ENCODE data around the gene GOLPH3.
"Not testable (repeated sequence)": the region's sequence is repeated elsewhere in the genome, so short reads cannot be mapped to it uniquely, and the experiment has no call there.

The GOLPH3 gene
- total RNA-seq, result 62.4 to 92.6 (median 69.6) reads per million in 4 donors

DNA sequence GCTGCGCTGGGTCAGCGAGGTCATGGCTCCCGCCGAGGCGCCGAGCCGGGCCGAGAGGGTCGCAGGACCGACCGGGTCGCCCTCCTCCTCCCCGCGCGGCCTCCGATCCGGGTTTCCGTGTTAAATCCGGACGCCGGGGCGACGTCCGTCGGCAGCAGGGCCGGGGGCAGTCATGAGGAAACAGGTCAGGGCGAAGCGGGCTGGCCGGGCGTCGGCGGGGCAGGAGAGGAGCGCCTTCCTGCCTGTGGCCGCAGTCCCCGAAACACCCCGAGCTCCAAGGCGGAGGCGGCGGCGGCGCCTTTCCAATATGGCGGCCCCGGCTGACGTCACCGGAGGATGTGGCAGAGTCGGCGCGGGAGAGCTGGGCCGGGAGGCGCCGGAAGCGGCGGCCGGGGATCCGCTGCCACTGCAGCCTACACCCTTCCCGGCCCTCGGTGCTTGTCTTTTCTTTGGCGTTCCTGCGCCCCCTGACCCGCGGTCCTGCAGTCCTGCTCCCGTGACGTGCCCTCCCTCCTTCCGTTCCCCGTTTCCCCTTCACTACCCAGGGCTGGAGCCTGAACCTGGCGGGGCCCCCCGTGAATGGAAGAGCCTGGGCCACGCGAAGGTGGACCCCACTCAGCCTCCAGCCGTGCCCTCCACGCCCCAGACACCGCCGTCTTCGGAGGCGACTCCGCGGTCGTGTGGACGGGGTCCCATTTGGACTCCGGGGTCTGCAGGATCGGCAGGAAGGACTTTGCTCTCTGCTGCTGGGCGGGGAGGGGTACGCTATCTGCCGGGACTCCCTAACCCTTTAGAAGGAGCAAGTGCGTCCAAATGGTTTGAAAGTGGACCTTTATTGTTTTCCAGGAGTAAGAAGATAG, at the start of gene GOLPH3:
GOLPH3 (minus strand) TSS at position 309 of the 860 bp plus-strand sequence; CDS start at position 24, 285 bp downstream.
- peak; percentile 78 to 94 (median 86) for DNase-seq

DNA sequence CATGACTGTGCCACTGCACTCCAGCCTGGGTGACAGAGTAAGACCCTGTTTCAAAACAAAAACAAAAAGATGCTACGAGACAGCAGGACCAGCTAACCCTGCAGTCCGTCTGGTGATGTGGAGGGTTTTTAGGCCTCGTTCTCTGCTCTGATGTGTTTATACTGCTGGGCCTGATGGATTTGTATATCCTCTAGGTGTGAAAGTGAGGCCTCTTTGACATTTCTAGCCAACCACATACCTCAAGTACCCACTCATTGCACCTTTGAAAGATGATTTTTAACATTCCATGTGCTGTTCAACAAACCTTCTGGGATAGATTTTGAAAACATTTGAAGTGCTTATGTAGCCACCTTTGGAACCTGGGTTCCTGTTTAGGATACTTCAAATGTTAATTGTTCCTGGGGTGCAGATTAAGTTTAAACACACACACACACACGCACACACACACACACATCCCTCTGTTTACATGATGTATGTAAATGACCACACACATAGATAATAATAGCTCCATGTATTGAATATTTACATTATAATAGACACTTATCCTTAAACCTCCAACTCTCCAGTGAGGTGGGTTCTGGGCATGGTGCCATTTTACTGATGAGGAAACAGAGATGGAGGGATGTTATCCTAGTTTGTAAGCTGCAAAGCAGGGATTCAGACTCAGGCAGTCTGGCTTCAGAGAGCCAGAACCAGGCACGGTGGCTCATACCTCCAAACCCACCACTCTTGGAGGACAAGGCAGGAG, 48.8 kb upstream of the GOLPH3 start:
- DNase-seq, result no peak

DNA sequence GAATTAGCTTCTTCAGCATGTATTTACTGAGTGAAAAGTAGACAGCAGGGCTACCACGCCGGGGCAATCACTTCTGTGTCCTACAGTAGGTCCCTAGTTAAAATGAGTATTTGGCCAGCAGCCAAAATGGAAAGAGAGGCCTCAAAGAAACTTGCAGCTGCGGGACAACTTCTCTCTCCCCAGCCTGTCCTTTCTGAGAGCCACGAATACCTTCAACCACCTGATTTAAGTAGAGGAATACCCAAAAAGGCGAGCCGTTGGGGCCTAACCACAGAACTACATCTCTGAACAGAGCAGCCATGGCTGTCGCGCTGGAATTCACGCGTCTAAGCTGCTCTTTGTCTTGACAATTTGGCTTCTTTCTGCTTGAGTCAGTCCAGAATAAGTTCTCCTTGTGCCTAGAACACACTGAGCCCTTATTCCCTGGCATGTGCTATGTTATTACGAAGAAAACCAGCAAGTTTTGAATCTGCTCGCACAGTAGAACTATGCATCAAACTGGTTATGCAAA, 43.8 kb upstream of the GOLPH3 start:
- no peak for DNase-seq

DNA sequence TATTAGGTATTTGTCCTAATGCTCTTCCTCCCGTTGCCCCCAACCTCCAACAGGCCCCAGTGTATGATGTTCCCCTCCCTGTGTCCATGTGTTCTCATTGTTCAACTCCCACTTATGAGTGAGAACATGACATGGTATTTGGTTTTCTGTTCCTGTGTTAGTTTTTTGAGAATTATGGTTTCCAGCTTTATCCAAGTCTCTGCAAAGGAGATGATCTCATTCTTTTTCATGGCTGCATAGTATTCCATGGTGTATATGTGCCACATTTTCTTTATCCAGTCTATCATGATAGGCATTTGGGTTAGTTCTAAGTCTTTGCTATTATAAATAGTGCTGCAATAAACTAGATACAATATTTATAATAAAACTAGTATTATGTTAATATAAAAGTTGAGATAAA, 40.2 kb upstream of the GOLPH3 start:
- not testable (repeated sequence) for DNase-seq

DNA sequence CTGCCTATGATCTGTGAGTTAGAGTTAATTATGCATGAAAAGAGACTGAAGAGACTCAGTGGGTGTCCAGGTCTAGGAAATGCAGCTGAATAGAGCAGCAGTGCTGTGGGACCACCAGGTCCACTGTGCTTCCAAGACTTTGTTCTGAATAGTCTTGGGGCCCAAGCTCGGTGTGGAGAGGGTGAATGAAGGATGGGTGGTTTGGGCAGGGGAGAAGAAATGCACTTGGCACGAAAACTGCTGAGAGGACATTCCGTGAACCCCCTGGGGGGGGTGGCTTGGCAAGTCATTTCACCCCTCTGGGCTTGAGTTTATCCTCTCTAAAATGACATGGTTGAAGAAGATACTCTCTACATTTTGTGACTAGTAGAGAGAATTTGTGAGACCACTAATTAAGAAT, 36.0 kb upstream of the GOLPH3 start:
- DNase-seq, result no peak

DNA sequence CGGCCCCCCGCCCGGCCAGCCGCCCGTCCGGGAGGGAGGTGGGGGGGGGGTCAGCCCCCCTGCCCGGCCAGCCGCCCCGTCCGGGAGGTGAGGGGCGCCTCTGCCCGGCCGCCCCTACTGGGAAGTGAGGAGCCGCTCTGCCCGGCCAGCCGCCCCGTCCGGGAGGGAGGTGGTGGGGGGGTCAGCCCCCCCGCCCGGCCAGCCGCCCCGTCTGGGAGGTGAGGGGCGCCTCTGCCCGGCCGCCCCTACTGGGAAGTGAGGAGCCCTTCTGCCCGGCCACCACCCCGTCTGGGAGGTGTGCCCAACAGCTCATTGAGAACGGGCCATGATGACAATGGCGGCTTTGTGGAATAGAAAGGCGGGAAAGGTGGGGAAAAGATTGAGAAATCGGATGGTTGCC, 34.7 kb upstream of the GOLPH3 start:
- not testable (repeated sequence) for DNase-seq

DNA sequence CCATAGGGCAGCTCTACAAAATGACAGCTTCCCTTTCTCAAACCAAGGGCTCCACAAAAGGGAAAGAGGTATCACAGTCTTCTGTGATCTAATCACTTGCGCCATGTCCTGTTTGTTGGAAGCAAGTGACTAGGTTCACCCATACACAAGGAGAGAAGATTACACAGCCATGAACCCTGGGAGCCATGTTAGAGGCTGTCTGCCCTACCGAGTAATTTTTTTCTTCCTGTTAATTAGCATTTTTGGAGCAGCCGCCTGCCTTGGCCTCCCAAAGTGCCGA, 33.2 kb upstream of the GOLPH3 start:
- no peak for DNase-seq

DNA sequence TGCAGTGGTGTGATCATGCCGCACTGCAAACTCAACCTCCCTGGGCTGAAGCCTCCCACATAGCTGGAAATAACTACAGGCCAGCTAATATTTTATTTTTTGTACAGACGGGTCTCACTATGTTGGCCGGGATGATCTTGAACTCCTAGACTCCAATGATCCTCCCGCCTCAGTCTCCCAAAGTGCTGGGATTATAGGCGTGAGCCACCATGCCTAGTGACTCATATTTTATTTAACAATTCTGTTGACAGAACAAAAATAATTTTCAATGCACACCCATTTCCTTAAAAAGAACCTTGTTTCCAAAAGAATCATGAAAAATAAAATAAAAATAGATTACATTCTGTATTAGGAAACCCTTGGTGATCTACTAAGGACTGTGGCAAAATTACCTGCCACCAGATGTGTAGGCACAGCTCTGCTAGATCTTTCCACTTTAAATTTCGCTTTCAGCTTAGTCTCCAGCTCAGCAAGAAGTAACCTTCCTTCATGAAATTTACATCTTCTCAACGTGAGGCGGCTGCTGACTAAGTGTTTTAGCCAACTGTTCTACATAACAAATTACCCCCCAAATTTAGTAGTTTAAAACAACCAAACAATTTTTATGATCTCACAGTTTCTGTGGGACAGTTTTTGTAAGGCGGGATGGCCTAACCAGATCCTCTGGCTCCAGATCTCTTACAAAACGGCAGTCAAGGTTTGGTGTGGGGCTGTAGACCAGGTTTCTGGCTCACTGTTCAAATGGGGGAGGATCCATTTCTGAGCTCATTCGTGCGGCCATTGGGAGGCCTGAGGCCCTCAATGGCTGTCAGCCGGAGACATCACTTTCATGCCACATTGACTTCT, 32.6 kb upstream of the GOLPH3 start:
- DNase-seq, result no peak

DNA sequence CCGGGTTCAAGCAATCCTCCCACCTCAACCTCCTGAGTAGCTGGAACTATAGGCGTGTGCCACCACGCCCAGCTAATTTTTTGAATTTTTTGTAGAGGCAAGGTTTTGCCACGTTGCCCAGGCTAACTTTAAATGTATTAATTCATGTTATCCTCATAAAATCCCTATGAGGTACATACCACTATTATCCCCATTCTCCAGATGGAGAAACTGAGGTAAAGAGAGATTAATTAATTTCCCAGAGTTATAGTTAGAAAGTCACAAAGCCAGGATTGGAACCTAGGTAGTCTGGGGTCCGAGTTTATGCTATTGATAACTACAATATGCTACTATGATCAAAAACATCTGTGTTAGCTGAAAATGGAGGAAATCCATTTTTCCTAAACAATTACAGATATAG, 31.9 kb upstream of the GOLPH3 start:
- DNase-seq, result no peak

DNA sequence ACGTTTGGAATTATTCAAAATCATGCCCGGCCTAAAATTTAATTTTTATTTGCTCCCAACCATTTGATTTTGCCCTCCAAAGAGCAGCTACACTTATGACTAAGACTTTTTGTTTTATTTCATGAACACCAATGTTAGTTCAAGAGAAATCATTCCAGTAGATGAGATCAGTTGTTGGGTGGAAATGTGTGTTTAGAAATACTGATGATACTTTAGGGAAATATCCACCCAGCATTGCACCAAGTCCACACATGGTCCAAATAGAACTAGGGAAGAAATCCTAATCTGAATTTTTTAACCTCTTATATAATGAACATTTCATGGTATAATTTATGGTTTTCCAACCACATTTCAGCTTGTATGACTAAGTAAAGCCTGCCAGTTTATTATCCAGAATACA, 28.3 kb upstream of the GOLPH3 start:
- no peak for DNase-seq

DNA sequence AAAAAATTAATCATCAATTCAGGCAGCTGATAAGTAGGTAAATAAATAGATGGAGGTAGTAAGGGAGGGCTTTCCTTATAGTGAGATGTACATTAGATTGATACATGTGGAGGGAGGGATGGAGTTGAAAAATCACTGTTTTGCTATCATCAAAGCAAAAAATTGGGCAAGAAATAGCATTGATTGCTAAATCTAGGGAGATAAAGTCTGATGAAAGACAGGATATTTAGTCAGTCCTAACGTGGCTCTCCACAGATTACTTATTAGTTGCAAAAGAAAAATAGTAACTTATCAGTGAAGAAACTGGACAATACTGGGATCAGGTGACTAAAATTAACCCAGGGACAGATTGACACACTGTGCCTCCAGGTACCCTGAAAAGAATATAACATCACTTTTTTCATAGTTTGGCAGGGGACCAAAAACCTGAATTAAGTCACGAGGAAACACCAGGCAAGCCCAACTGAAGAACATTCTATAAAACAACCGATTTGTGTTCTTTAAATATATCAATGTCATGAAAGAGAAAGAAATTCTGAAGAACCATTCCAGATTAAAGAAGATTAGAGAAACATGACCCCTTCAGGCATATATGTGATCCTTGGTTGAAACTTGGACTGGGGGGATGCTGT, 27.1 kb upstream of the GOLPH3 start:
- DNase-seq, result no peak

DNA sequence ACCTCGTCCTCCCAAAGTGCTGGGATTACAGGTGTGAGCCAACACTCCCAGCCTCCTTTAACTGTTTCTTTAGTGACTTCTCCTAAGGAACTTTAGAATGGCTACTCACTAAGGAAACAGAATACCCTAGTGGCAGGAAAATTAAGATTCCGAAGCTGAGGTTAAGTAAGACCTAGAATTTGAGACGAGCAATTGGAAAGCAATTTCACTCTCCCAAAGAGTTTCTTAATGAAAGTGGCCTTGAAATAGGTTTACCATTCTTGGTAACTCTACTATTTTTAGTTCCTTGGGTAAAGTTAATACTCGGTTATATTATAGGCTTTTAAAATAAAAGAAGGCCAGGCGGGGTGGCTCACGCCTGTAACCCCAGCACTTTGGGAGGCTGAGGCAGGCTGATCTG, 22.9 kb upstream of the GOLPH3 start:
- DNase-seq, result no peak

DNA sequence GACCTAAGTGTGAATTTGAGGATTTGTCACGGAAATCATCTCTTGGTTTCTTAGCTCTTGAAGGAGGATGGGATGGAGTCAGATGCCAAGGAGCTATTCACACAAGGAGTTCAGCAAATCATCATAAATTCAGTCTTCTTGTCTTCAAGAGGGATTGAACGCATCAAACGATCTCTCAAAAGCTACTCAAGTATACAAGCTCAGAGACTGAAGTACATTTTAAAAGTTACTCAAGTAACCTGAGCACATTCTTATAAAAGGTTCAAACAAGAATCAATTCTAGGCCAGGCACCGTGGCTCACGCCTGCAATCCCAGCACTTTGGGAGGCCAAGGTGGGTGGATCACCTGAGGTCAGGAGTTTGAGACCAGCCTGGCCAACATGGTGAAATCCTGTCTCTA, 21.1 kb upstream of the GOLPH3 start:
- DNase-seq, result no peak

DNA sequence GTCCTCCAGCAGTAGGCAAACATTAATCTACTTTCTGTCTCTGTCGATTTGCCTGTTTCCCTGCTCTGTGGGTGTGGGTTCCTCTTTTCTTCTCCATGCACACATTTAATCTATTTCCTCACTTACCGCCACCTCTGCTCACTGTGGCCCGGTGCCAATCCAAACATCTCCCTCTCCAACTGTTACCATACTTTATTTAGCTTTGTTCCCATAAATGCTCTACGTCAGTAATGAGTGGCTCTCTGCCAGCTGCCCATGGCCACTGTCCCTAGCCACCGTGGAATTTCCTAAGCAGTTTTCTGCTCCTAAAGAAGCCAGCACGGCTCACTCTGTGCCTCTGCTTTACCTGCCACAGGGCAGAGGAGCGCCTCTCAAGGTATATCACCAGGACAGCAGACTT, 19.5 kb upstream of the GOLPH3 start:
- no peak for DNase-seq

DNA sequence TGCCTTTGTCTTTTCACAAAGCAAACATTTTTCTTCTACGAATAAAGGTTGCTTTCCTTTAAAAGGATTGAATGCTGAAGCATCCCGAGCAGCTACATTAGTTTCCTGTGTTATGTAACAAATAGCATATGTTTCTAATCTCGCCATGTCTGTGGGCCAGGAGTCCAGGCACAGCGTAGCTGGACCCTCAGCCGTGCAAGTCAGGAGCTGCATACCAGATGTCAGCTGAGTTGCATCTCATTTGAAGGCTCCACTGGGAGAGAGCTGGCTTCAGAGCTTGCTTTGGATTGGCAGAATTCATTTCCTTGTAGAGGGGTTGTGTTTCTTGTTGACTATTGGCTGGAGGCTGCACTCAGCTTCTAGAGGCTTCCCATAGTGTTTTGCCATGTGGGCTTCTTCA, 16.0 kb upstream of the GOLPH3 start:
- DNase-seq, result no peak

DNA sequence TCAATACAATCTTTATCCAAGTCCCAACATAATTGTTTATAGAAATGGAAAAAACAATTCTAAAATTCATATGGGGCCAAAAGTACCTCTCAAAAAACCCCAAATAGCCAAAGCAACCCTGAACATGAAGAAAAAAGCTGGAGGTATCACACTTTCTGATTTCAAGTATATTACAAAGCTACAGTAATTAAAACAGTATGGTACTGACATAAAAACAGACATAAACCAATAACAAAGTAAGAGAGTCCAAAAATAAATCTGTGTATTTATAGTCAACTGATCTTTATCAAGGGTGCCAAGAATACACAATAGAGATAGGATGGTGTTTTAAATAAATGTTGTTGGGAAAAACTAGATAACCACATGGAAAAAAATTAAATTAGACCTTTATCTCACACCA, 13.6 kb upstream of the GOLPH3 start:
- no peak for DNase-seq

DNA sequence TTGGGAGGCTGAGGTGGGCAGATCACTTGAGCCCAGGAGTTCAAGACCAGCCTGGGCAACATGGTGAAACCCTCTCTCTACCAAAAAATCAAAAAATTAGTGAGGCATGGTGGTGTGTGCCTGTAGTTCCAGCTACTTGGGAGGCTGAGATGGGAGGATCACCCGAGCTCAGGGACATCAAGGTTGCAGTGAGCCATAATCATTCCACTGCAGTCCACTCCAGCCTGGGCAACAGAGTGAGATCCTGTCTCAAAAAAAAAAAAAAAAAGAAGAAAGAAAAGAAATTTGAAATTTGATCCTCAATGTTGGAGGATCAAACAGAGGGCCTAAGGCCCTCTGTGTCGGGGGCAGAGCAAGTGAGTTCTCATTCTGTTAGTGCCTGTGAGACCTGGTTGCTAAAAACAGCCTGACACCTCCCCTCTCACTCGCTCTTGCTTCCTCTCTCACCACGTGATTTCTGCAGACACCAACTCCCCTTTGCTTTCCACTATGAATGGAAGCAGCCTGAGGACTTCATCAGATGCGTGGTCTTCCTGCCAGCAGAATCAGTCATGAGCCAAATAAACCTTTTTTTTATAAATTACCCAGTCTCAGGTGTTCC, 8.4 kb upstream of the GOLPH3 start:
- peak in 1 of 5 donors; percentile 35 for DNase-seq

DNA sequence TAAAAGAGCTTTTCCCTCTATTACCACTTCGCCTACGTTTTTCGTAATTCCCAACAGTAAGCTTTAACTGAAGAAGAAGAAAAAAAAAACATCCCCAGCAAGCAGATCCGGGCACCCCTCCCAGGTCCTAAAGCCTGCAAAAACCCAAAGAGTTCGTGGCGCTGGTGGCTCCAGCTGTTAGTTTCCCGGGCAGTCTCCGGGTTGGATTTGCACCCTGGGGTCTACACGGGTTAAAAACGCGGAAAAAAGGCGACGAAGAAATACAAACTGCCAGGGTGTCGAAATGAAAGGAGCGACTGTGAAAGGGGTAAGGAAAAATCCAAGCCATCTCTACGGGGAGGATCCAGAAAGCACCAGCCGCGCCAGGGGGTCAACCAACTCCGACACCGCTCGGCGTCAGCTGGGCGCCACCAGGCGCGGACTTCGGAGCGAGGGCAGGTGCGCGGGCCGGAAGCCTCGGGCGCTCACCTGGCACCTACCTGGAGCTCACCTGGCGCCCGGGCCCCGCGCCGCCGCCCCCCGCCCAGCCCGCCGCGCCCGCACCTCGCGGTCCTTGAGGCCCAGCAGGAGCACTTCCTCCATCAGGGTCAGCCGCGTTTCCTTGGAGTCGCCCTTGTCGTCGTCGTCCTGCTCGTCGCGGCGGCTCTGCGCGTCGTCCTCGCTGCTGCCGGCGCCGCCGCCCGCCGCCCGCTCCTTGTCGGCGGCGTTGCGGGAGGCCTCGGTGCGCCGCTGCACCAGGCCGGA, 680 bp downstream of the GOLPH3 start:
- peak; percentile 9 to 51 (median 29) for DNase-seq

DNA sequence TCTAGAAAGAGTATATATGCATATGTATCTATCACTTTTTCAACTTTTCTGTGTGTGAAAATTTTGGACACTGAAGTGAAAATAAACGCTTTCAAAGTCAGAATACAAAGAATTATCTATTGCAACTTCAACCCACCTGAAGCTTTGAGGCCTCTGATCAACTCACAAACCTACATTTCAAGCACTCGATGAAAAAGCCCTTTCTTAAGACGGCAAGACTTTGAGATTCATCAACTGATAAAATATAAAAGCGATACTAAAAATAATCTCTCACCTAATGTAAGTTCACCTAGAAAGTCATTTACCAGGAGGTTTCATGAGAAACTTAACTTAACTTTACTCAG, 1.2 kb downstream of the GOLPH3 start:
- peak in 1 of 5 donors; percentile 11 for DNase-seq

DNA sequence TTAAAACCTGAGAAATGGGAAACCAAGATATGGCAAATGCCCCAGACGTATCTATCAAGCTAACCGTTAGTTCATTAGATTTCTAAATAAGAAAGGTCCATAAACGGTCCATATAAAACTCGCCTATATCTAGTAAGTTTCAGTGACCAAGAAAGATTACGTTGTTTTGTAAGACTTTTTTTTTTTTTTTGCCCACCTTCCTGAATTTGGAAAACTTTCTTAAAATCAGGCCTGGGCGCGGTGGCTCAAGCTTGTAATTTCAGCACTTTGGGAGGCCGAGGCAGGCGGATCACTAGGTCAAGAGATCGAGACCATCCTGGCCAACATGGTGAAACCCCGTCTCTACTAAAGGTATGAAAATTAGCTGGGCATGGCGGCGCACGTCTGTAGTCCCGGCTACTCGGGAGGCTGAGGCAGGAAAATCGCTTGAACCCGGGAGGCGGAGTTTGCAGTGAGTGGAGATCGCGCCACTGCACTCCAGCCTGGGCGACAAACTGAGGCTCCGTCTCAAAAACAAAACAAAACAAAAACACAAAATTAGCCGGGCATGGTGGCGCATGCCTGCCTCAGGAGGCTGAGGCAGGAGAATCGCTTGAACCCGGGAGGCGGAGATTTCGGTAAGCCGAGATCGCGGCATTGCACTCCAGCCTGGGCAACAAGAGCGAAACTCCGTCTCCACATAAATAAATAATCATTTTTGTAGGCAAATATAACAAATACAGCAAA, 1.8 kb downstream of the GOLPH3 start:
- peak in 1 of 5 donors; percentile 48 for DNase-seq
